K562 (cell line): ENCODE data around the gene WDR13. TPM values are rescaled to one million over a fixed set of nuclear protein-coding genes. Genes with fewer than 3 reads are reported as not detected.

ENCODE experiments used
- NR2C2 ChIP-seq, 2 experiments: fragments of 200-800 bp in 1 of 2; sonication (Bioruptor generic) in 1 of 2; sonication (generic) in 1 of 2; formaldehyde crosslinking in 1 of 2; IDR thresholded peaks; 2 replicates each; pipeline versions ENCODE4 v1.6.1 to v1.8.0; 2016 to 2022; ENCODE audit warnings: mild to moderate bottlenecking in 1 of 2, missing compliant biosample characterization in 1 of 2, missing genetic modification characterization in 1 of 2, missing genetic modification reagents in 1 of 2
- PKNOX1 ChIP-seq: fragments of 450-650 bp; IDR thresholded peaks from 2 replicates; pipeline ENCODE4 v1.6.1; 2016
- RB1 ChIP-seq: fragments of 450-650 bp; IDR thresholded peaks from 2 replicates; pipeline ENCODE4 v1.6.1; 2017; ENCODE audit warnings: low read depth, mild to moderate bottlenecking
- SMARCA4 ChIP-seq: fragments of 450-650 bp; IDR thresholded peaks from 2 replicates; pipeline ENCODE4 v1.6.1; 2016
- SRF ChIP-seq, 2 experiments: fragments of 250-450, 450-650 bp in 1 of 2; sonication (Bioruptor Pico) in 1 of 2; sonication (generic) in 1 of 2; formaldehyde crosslinking; IDR thresholded peaks; 2 replicates each; pipeline versions ENCODE4 v1.5.0 to v1.5.1; 2020 to 2022; ENCODE audit warnings: mild to moderate bottlenecking in 1 of 2, missing genetic modification reagents in 1 of 2
- STAT6 ChIP-seq: sonication (generic); formaldehyde crosslinking; IDR thresholded peaks from 2 replicates; pipeline ENCODE4 v1.8.1; 2023; ENCODE audit warnings: mild to moderate bottlenecking, missing genetic modification reagents
- ZBTB12 ChIP-seq: fragments of 250-450 bp; sonication (Bioruptor Pico); IDR thresholded peaks from 2 replicates; pipeline ENCODE4 v1.4.0; 2020
- ZC3H8 ChIP-seq: fragments of 450-650 bp; IDR thresholded peaks from 2 replicates; pipeline ENCODE4 v1.6.1; 2017
- ZFPM2 ChIP-seq: fragments of 250-450 bp; sonication (Bioruptor Pico); IDR thresholded peaks from 2 replicates; pipeline ENCODE4 v1.5.1; 2022; ENCODE audit warnings: mild to moderate bottlenecking
- polyA plus RNA-seq, 8 experiments: library from polyadenylated mRNA; depleted of rRNA in 4 of 8; stranded (reverse) in 5 of 8; unstranded in 3 of 8; fragments of >200 nt; fragmentation: Nextera tagmentation in 2 of 8; fragmentation: Illumina TruSeq in 1 of 8; extraction: Ambion mirVana in 2 of 8; extraction: Trizol in 1 of 8; gene quantifications; 2 replicates each; pipeline versions ENCODE4 v1.2.1 to v1.2.3, GENCODE V29; 2011 to 2014; ENCODE audit warnings: inconsistent platforms in 1 of 8, missing spikeins in 1 of 8
- total RNA-seq, 7 experiments: library from RNA; depleted of rRNA in 6 of 7; stranded (reverse); fragments of >200 nt in 6 of 7; fragmentation: Illumina TruSeq in 2 of 7; extraction: Trizol in 2 of 7; gene quantifications; 2 replicates each; pipeline versions ENCODE4 v1.2.1 to v1.2.3, GENCODE V29; 2011 to 2021; ENCODE audit warnings: low replicate concordance in 1 of 7
- TF ChIP-seq, protein P1 (sequence below): fragments of 450-650 bp; IDR thresholded peaks from 2 replicates; pipeline ENCODE4 v1.6.1; 2018; ENCODE audit not compliant: partially characterized antibody
- TF ChIP-seq, protein P2 (sequence below): fragments of 250-450 bp; sonication (Bioruptor Pico); IDR thresholded peaks from 2 replicates; pipeline ENCODE4 v1.4.0; 2020; ENCODE audit warnings: borderline replicate concordance
- TF ChIP-seq, protein P3 (sequence below): fragments of 200-800 bp; sonication (Bioruptor generic); IDR thresholded peaks from 2 replicates; pipeline ENCODE4 v1.6.1; 2017; ENCODE audit warnings: missing genetic modification characterization, missing compliant biosample characterization

Gene WDR13
- total and polyA plus RNA-seq, 9 of the 15 experiments (the other 6 are each of a cell fraction or from before 2014, with no cell fraction given): 7.4 to 70.5 (median 31.4) TPM

GRCh38 chrX:48574270-48575266, 22.7 kb upstream of the WDR13 start, which contains the start of gene RBM3 (continued):
- TF ChIP-seq STAT6 (CRISPR knock-in tag) (peak; percentile 55; the same call in 1 of the 2 replicates), ZFPM2 (CRISPR knock-in tag) (no peak), NR2C2 (CRISPR knock-in tag; IDR thresholded peaks at IDR 0.05) (no peak), NR2C2 (tag; IDR thresholded peaks at IDR 0.05) (peak; percentile 86), RB1 (0 out of 2 replicates have a peak, but pooled peaks have one; percentile 24), PKNOX1 (peak; percentile 46; the same call in 1 of the 2 replicates), SRF (CRISPR knock-in tag; IDR thresholded peaks at IDR 0.05) (peak in 1 of 2 experiments; percentile 7; a peak in 1 of 4 replicates), SMARCA4 (no peak), ZC3H8 (no peak), ZBTB12 (CRISPR knock-in tag) (no peak)
- TF ChIP-seq, protein P1, sequence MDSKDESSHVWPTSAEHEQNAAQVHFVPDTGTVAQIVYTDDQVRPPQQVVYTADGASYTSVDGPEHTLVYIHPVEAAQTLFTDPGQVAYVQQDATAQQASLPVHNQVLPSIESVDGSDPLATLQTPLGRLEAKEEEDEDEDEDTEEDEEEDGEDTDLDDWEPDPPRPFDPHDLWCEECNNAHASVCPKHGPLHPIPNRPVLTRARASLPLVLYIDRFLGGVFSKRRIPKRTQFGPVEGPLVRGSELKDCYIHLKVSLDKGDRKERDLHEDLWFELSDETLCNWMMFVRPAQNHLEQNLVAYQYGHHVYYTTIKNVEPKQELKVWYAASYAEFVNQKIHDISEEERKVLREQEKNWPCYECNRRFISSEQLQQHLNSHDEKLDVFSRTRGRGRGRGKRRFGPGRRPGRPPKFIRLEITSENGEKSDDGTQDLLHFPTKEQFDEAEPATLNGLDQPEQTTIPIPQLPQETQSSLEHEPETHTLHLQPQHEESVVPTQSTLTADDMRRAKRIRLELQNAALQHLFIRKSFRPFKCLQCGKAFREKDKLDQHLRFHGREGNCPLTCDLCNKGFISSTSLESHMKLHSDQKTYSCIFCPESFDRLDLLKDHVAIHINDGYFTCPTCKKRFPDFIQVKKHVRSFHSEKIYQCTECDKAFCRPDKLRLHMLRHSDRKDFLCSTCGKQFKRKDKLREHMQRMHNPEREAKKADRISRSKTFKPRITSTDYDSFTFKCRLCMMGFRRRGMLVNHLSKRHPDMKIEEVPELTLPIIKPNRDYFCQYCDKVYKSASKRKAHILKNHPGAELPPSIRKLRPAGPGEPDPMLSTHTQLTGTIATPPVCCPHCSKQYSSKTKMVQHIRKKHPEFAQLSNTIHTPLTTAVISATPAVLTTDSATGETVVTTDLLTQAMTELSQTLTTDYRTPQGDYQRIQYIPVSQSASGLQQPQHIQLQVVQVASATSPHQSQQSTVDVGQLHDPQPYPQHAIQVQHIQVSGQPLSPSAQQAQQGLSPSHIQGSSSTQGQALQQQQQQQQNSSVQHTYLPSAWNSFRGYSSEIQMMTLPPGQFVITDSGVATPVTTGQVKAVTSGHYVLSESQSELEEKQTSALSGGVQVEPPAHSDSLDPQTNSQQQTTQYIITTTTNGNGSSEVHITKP: peak; percentile 34
- TF ChIP-seq, protein P2, sequence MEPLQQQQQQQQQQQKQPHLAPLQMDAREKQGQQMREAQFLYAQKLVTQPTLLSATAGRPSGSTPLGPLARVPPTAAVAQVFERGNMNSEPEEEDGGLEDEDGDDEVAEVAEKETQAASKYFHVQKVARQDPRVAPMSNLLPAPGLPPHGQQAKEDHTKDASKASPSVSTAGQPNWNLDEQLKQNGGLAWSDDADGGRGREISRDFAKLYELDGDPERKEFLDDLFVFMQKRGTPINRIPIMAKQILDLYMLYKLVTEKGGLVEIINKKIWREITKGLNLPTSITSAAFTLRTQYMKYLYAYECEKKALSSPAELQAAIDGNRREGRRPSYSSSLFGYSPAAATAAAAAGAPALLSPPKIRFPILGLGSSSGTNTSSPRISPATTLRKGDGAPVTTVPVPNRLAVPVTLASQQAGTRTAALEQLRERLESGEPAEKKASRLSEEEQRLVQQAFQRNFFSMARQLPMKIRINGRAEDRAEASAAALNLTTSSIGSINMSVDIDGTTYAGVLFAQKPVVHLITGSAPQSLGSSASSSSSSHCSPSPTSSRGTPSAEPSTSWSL: no peak
- TF ChIP-seq, protein P3, sequence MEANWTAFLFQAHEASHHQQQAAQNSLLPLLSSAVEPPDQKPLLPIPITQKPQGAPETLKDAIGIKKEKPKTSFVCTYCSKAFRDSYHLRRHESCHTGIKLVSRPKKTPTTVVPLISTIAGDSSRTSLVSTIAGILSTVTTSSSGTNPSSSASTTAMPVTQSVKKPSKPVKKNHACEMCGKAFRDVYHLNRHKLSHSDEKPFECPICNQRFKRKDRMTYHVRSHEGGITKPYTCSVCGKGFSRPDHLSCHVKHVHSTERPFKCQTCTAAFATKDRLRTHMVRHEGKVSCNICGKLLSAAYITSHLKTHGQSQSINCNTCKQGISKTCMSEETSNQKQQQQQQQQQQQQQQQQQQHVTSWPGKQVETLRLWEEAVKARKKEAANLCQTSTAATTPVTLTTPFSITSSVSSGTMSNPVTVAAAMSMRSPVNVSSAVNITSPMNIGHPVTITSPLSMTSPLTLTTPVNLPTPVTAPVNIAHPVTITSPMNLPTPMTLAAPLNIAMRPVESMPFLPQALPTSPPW: peak; percentile 85
